A549 treated with RU486 at 1 μM for 4 hours (cell line): ENCODE data around the gene DNAH7. TPM values are rescaled to one million over a fixed set of nuclear protein-coding genes. Genes with fewer than 3 reads are reported as not detected.

Source experiments
- total RNA-seq: library from RNA; stranded (reverse); fragments of 200-300 nt; extraction: Qiagen RNA extraction; gene quantifications from 5 replicates; pipeline ENCODE4 v1.2.3, GENCODE V29; 2022; ENCODE audit warnings: low read depth

Gene DNAH7
- total RNA-seq: 0.56 to 1.7 TPM (median 1.0 TPM) in 5 replicates

GRCh38 chr2:196068271-196069209, at the start of gene DNAH7:
Gene DNAH7 (minus strand): TSS chr2:196068837. CDS start chr2:196068711, 126 bp downstream.

Other genes with a start within 250 kb of the DNAH7 start
- gene STK17B, start 102.7 kb upstream of the DNAH7 start, total RNA-seq: 2.2 to 6.6 TPM (median 5.5 TPM) in 5 replicates